GM12892 (cell line): ENCODE data around the gene HOATZ.

ENCODE experiments used
- POLR2A ChIP-seq: IDR thresholded peaks from 2 replicates; pipeline ENCODE4 v1.6.1; 2011; ENCODE audit warnings: low read depth, low read length, control low read depth
- POLR2AphosphoS5 ChIP-seq: IDR thresholded peaks from 2 replicates; pipeline ENCODE4 v1.6.1; 2011; ENCODE audit warnings: low read depth, low read length, control low read depth
- TAF1 ChIP-seq: IDR thresholded peaks from 2 replicates; pipeline ENCODE4 v1.6.1; 2011; ENCODE audit warnings: low read depth, mild to moderate bottlenecking, control low read depth, low read length, borderline replicate concordance

- no peak for TF ChIP-seq POLR2A
- TF ChIP-seq TAF1 = no peak
- no peak for TF ChIP-seq POLR2AphosphoS5
Observed at GRCh38 chr11:111557425-111558111, 43.0 kb downstream of the HOATZ start.
